GM19324 (cell line): Measurements from ENCODE around the gene NSUN3.
"Not testable (repeated sequence)": the region's sequence is repeated elsewhere in the genome, so short reads cannot be mapped to it uniquely, and the experiment has no call there.

Experiments
- ATAC-seq: cut with Tn5 transposase; IDR thresholded peaks from one replicate; pipeline ENCODE4 v1.9.1; 2021; ENCODE audit warnings: mild to moderate bottlenecking, moderate library complexity; ENCODE audit not compliant: unreplicated experiment, low FRiP score

NSUN3 gene

GRCh38 chr3:94062513-94063404, at the start of gene NSUN3, which contains the start of gene DHFR2:
NSUN3 (plus strand) TSS chr3:94063061; CDS start chr3:94063127, 66 bp downstream.
DHFR2 (minus strand) TSS chr3:94062916; CDS start chr3:94061511, 1,405 bp downstream.
- ATAC-seq = peak; percentile 97

- ATAC-seq = no peak
These were observed 47.8 kb upstream of the NSUN3 start for GRCh38 chr3:94015025-94015424.

- ATAC-seq = no peak
These were observed 43.2 kb upstream of the NSUN3 start for GRCh38 chr3:94019659-94020058.

GRCh38 chr3:94020293-94020692, 42.6 kb upstream of the NSUN3 start:
- ATAC-seq = no peak

- no peak for ATAC-seq
These were observed 38.5 kb upstream of the NSUN3 start for GRCh38 chr3:94024385-94024784.

- no peak for ATAC-seq
These were observed 36.2 kb upstream of the NSUN3 start for GRCh38 chr3:94026623-94027022.

- ATAC-seq = no peak
These were observed 34.6 kb upstream of the NSUN3 start, which contains the start of gene STX19 for GRCh38 chr3:94028093-94028837. STX19 (minus strand) TSS chr3:94028597; CDS start chr3:94015269, 13,328 bp downstream.

GRCh38 chr3:94036909-94037507, 25.9 kb upstream of the NSUN3 start:
- no peak for ATAC-seq

- no peak for ATAC-seq
These were observed 19.6 kb upstream of the NSUN3 start for GRCh38 chr3:94043285-94043684.

- not testable (repeated sequence) for ATAC-seq
These were observed 18.5 kb upstream of the NSUN3 start for GRCh38 chr3:94044100-94044936.

GRCh38 chr3:94046533-94046932, 16.3 kb upstream of the NSUN3 start:
- no peak for ATAC-seq

GRCh38 chr3:94049267-94049666, 13.6 kb upstream of the NSUN3 start:
- ATAC-seq = no peak

GRCh38 chr3:94050546-94050945, 12.3 kb upstream of the NSUN3 start:
- ATAC-seq = no peak

- no peak for ATAC-seq
These were observed 1.6 kb upstream of the NSUN3 start for GRCh38 chr3:94061297-94061696.

GRCh38 chr3:94063496-94064119, 747 bp downstream of the NSUN3 start:
- ATAC-seq = no peak

- ATAC-seq = no peak
These were observed 1.5 kb downstream of the NSUN3 start for GRCh38 chr3:94064243-94064860.

- ATAC-seq = no peak
These were observed 2.3 kb downstream of the NSUN3 start for GRCh38 chr3:94065122-94065521.

- no peak for ATAC-seq
These were observed 3.1 kb downstream of the NSUN3 start for GRCh38 chr3:94065819-94066480.
